ENCODE data around the gene HSD17B3.
A peak's percentile ranks its signal among the peaks of the same experiment; 100 is the strongest.
"Not testable (repeated sequence)": the region's sequence is repeated elsewhere in the genome, so short reads cannot be mapped to it uniquely, and the experiment has no call there.

Gene HSD17B3

GRCh38 chr9:96302021-96302420, at the start of gene HSD17B3:
TSS of gene HSD17B3 (minus strand) at chr9:96302176. CDS start at chr9:96302104, 72 bp downstream.
- no peak for DNase-seq

GRCh38 chr9:96350866-96351265, 48.9 kb upstream of the HSD17B3 start:
- DNase-seq: no peak

- DNase-seq: no peak
Observed at GRCh38 chr9:96348261-96348660, 46.3 kb upstream of the HSD17B3 start.

GRCh38 chr9:96345551-96345950, 43.6 kb upstream of the HSD17B3 start:
- no peak for DNase-seq

- DNase-seq: no peak
Observed at GRCh38 chr9:96344458-96345180, 42.6 kb upstream of the HSD17B3 start.

- DNase-seq: no peak
Observed at GRCh38 chr9:96343515-96344360, 41.8 kb upstream of the HSD17B3 start.

- no peak for DNase-seq
Observed at GRCh38 chr9:96342571-96343245, 40.7 kb upstream of the HSD17B3 start.

- no peak for DNase-seq
Observed at GRCh38 chr9:96340707-96341106, 38.7 kb upstream of the HSD17B3 start.

- DNase-seq: no peak
Observed at GRCh38 chr9:96338299-96338698, 36.3 kb upstream of the HSD17B3 start.

- no peak for DNase-seq
Observed at GRCh38 chr9:96333958-96334357, 32.0 kb upstream of the HSD17B3 start.

GRCh38 chr9:96331236-96331947, 29.4 kb upstream of the HSD17B3 start:
- DNase-seq: no peak

- peak; percentile 45 for DNase-seq
Observed at GRCh38 chr9:96327694-96328352, 25.8 kb upstream of the HSD17B3 start.

GRCh38 chr9:96323169-96323568, 21.2 kb upstream of the HSD17B3 start:
- DNase-seq: no peak

- DNase-seq: not testable (repeated sequence)
Observed at GRCh38 chr9:96322736-96323135, 20.8 kb upstream of the HSD17B3 start.

GRCh38 chr9:96322210-96322609, 20.2 kb upstream of the HSD17B3 start:
- not testable (repeated sequence) for DNase-seq

GRCh38 chr9:96321515-96321914, 19.5 kb upstream of the HSD17B3 start:
- no peak for DNase-seq

- no peak for DNase-seq
Observed at GRCh38 chr9:96320749-96321280, 18.8 kb upstream of the HSD17B3 start.

- DNase-seq: no peak
Observed at GRCh38 chr9:96318921-96319565, 17.1 kb upstream of the HSD17B3 start.

- DNase-seq: peak; percentile 64
Observed at GRCh38 chr9:96317335-96317980, 15.5 kb upstream of the HSD17B3 start.

GRCh38 chr9:96309850-96310249, 7.9 kb upstream of the HSD17B3 start:
- no peak for DNase-seq

GRCh38 chr9:96306958-96307357, 5.0 kb upstream of the HSD17B3 start:
- not testable (repeated sequence) for DNase-seq
